ENCODE measurements around the gene FAM167B.

- TF ChIP-seq POLR2A (IDR thresholded peaks at IDR 0.05) = no peak
- TF ChIP-seq, protein P1, sequence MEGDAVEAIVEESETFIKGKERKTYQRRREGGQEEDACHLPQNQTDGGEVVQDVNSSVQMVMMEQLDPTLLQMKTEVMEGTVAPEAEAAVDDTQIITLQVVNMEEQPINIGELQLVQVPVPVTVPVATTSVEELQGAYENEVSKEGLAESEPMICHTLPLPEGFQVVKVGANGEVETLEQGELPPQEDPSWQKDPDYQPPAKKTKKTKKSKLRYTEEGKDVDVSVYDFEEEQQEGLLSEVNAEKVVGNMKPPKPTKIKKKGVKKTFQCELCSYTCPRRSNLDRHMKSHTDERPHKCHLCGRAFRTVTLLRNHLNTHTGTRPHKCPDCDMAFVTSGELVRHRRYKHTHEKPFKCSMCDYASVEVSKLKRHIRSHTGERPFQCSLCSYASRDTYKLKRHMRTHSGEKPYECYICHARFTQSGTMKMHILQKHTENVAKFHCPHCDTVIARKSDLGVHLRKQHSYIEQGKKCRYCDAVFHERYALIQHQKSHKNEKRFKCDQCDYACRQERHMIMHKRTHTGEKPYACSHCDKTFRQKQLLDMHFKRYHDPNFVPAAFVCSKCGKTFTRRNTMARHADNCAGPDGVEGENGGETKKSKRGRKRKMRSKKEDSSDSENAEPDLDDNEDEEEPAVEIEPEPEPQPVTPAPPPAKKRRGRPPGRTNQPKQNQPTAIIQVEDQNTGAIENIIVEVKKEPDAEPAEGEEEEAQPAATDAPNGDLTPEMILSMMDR (IDR thresholded peaks at IDR 0.05) = no peak
Measured at GRCh38 chr1:32272557-32273390, 25.8 kb downstream of the FAM167B start.

Data from thyroid gland (tissue), 4 donors.